Effector memory CD8-positive, alpha-beta T cell (primary cell): Measurements from ENCODE around the gene AGRP.

Source experiments
- ATAC-seq: fragments of 150-1000 bp; cut with Tn5 transposase; replicated peaks from 2 replicates; pipeline ENCODE4 v1.10.0; 2021; ENCODE audit warnings: mild to moderate bottlenecking, moderate library complexity
- DNase-seq, 3 experiments: peaks; one replicate each; pipeline ENCODE4 v3.0.0; 2021
- H3K27ac Mint-ChIP-seq, 2 donors: one replicate each; pipeline ENCODE4 v1.8.0; 2022; ENCODE audit warnings: mild to moderate bottlenecking in 2 of 2, mixed read lengths in 2 of 2, moderate library complexity in 2 of 2
- H3K27me3 Mint-ChIP-seq, 2 donors: one replicate each; pipeline ENCODE4 v1.8.0; 2022; ENCODE audit warnings: mixed read lengths in 2 of 2
- H3K36me3 Mint-ChIP-seq: one replicate; pipeline ENCODE4 v1.8.0; 2022; ENCODE audit warnings: mild to moderate bottlenecking, moderate library complexity, mixed read lengths; ENCODE audit not compliant: insufficient read depth
- H3K4me1 Mint-ChIP-seq, 2 donors: one replicate each; pipeline ENCODE4 v1.8.0; 2022; ENCODE audit warnings: low read depth in 2 of 2, mixed read lengths in 2 of 2
- H3K4me3 Mint-ChIP-seq, 2 donors: one replicate each; pipeline ENCODE4 v1.8.0; 2022; ENCODE audit warnings: mild to moderate bottlenecking in 2 of 2, mixed read lengths in 2 of 2, moderate library complexity in 2 of 2
- H3K9me3 Mint-ChIP-seq, 2 donors: one replicate each; pipeline ENCODE4 v1.8.0; 2022; ENCODE audit warnings: mixed read lengths in 2 of 2

AGRP gene

GRCh38 chr16:67464565-67464964, 18.8 kb downstream of the AGRP start:
- ATAC-seq (no peak), DNase-seq (no peak)
- peaks cover 16% of the 10 kb centered on the region for H3K36me3 Mint-ChIP-seq
- no peaks in the 10 kb centered on the region for H3K9me3 Mint-ChIP-seq
- H3K27ac Mint-ChIP-seq = no peak overlapping the region
- no peak overlapping the region for H3K4me3 Mint-ChIP-seq
- H3K4me1 Mint-ChIP-seq = peaks cover 36 to 46% of the 10 kb centered on the region in 2 donors
- H3K27me3 Mint-ChIP-seq = no peaks in the 10 kb centered on the region

DNA sequence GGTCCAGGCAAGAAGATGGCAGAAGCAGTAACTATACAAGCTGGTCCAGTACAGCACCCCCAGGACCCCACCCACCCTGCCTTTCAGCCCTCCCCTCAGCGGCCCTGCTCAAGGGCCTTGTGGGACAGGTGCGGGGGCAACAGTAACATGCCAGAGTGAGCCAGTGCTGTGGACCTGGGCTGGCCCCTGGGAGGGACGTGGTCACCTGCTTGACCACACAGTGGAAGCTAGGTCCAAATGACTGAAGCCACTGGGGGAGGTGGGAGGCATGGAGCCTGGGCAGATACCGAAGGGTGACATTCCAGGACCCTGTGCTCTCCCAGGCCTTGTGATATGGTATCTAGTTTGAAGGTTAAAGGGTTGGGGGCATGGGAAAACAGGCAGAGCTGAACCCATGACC, 19.7 kb downstream of the AGRP start:
- Mint-ChIP-seq H3K9me3 (no peaks in the 10 kb centered on the region), H3K4me1 (peaks cover 40 to 49% of the 10 kb centered on the region in 2 donors), H3K27me3 (no peaks in the 10 kb centered on the region), H3K36me3 (peaks cover 16% of the 10 kb centered on the region), H3K4me3 (no peak overlapping the region), H3K27ac (peak overlapping the region in 1 of 2 donors; percentile 73)
- DNase-seq (no peak), ATAC-seq (no peak)

- ATAC-seq (no peak), DNase-seq (no peak)
- H3K27ac Mint-ChIP-seq = peak overlapping the region; percentile 28 to 73
- no peaks in the 10 kb centered on the region for H3K9me3 Mint-ChIP-seq
- H3K36me3 Mint-ChIP-seq = peaks cover 21% of the 10 kb centered on the region
- H3K4me3 Mint-ChIP-seq = no peak overlapping the region
- H3K4me1 Mint-ChIP-seq = peaks cover 35 to 48% of the 10 kb centered on the region in 2 donors
- H3K27me3 Mint-ChIP-seq = no peaks in the 10 kb centered on the region
Observed at GRCh38 chr16:67463059-67463458, 20.3 kb downstream of the AGRP start.

GRCh38 chr16:67462279-67462655, 21.1 kb downstream of the AGRP start:
- no peaks in the 10 kb centered on the region for H3K9me3 Mint-ChIP-seq
- no peaks in the 10 kb centered on the region for H3K27me3 Mint-ChIP-seq
- peaks cover 28 to 43% of the 10 kb centered on the region in 2 donors for H3K4me1 Mint-ChIP-seq
- DNase-seq (no peak), ATAC-seq (no peak)
- H3K36me3 Mint-ChIP-seq = peaks cover 25% of the 10 kb centered on the region
- H3K27ac Mint-ChIP-seq = no peak overlapping the region
- H3K4me3 Mint-ChIP-seq = no peak overlapping the region

DNA sequence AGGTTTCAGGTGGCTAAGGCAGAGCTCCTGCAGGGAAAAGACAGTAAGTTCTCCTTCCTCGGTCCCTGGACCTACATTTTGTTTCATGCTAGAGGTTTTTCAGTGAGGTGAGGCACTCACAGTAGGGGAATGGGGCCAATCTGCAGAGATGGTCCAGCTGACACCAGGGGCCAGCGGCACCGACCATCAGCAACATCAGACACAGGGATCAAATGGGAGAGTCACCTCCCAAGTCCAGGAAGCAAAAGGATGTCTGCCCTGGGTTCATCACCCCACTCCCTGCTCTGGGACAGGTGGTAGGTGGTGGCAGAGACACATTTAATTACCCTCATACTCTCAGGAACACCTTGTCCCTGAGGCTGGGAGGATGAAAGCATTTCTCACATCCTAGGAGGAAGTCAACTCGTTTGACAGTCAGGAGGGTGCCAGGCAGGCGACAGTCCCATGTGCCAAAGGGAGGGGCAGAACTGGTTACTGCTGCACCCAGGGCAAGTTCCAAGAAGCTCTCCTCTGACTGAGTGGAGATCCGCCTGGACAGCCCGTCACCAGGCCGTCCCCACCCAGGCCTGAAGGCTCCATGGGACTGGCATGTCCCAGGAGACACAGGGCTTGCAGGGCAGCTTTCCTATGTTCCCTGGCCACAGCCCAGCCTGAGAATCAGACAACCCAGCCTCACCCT, 21.6 kb downstream of the AGRP start:
- H3K9me3 Mint-ChIP-seq = no peaks in the 10 kb centered on the region
- H3K36me3 Mint-ChIP-seq = peaks cover 28% of the 10 kb centered on the region
- peaks cover 28 to 44% of the 10 kb centered on the region in 2 donors for H3K4me1 Mint-ChIP-seq
- H3K4me3 Mint-ChIP-seq = peak overlapping the region in 1 of 2 donors; percentile 6
- DNase-seq (no peak), ATAC-seq (no peak)
- H3K27me3 Mint-ChIP-seq = no peaks in the 10 kb centered on the region
- no peak overlapping the region for H3K27ac Mint-ChIP-seq

- no peak for ATAC-seq
- H3K4me1 Mint-ChIP-seq = peaks cover 32 to 43% of the 10 kb centered on the region in 2 donors
- H3K27me3 Mint-ChIP-seq = no peaks in the 10 kb centered on the region
- H3K4me3 Mint-ChIP-seq = no peak overlapping the region
- DNase-seq = no peak
- H3K9me3 Mint-ChIP-seq = no peaks in the 10 kb centered on the region
- peak overlapping the region; percentile 41 to 58 for H3K27ac Mint-ChIP-seq
- H3K36me3 Mint-ChIP-seq = peaks cover 31% of the 10 kb centered on the region
Observed at GRCh38 chr16:67460961-67461360, 22.4 kb downstream of the AGRP start.

- no peak for DNase-seq
- H3K4me3 Mint-ChIP-seq = no peak overlapping the region
- peak overlapping the region; percentile 41 to 58 for H3K27ac Mint-ChIP-seq
- H3K9me3 Mint-ChIP-seq = no peaks in the 10 kb centered on the region
- ATAC-seq = no peak
- H3K27me3 Mint-ChIP-seq = no peaks in the 10 kb centered on the region
- peaks cover 29 to 39% of the 10 kb centered on the region in 2 donors for H3K4me1 Mint-ChIP-seq
- peaks cover 33% of the 10 kb centered on the region for H3K36me3 Mint-ChIP-seq
Observed at GRCh38 chr16:67460168-67460567, 23.2 kb downstream of the AGRP start.

DNA sequence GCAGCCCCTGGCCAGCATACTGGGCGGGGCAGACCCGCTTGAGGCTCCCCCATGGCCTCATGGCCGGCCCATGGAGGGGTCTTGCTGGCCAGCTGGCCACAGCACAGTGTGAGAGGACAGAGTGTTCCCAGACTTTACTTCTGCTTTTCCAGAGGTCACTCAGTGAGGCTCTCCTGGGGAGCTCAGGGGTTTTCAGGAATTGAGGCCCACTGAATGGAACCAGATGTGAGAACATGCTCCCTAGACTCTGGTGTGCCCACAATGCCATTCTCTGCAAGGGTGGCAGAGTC, 23.5 kb downstream of the AGRP start:
- ATAC-seq (no peak), DNase-seq (no peak)
- Mint-ChIP-seq H3K4me3 (no peak overlapping the region), H3K27ac (no peak overlapping the region), H3K27me3 (no peaks in the 10 kb centered on the region), H3K4me1 (peaks cover 29 to 42% of the 10 kb centered on the region in 2 donors), H3K36me3 (peaks cover 33% of the 10 kb centered on the region), H3K9me3 (no peaks in the 10 kb centered on the region)

DNA sequence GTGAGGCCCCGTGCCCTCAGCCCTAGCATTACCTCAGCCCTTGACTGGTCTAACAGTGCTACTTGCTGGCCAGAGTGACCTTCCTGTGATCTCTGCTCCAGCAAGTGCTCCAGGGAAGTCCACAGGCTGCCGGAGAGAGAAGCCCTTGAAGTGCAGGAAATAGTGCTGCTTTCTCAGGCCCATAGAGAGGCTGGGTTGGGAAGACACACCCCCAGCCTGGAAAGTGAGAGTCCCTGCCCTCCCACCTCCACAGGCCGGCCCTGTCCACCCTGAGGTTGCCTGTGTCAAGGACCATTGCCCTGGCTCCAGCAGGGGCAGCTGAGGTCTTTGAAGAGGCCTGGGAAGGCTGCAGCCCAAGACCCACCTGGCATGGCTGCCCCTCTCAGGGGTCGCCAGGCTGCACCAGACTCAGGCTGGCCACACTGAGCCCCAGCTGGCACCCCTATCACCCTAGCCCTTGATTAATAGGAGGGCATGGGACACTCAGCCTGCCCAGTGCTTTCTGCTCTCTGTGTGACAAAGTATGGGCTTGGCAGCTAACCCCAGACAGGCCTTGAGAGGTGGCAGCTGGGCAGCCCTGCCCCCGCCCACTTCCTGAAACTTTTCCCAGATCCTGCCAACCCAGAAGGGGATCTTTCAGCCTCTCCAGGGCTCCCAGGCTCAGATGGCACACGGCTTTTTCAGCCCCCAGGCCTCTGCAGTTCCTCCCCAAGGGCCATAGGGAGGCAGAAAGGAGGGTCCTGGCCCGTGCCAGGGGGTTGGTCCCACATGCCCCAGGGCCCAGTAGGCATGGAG, 24.1 kb downstream of the AGRP start:
- Mint-ChIP-seq H3K27ac (peak overlapping the region; percentile 39 to 92), H3K27me3 (no peaks in the 10 kb centered on the region), H3K4me1 (peaks cover 30 to 45% of the 10 kb centered on the region in 2 donors), H3K9me3 (no peaks in the 10 kb centered on the region), H3K36me3 (peaks cover 36% of the 10 kb centered on the region), H3K4me3 (no peak overlapping the region)
- DNase-seq (no peak), ATAC-seq (no peak)

DNA sequence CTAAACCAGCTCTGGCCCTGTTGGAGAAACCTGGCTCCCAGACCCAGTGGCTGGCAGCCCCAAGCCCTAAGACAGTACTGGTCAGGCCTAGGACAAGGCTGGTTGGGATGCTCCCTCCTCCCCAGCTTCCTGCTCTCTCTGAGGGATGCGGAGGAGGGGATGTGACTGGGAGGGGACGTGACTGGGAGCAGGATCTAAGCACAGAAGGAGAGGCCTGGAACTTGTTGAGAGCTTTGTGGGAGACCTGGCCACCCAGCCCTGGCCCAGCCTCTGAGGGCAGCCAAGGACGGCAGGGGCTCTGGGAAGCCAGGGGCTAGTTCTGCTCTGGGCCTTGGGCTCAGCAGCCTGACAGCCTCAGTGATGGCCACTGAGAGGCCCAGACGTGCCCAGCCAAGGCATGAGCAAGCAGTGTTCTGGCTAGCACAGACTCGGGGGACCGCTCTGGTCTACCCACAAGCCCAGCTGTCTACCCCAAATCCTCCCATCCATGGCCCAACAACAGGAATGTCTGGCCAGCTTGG, 25.2 kb downstream of the AGRP start:
- H3K9me3 Mint-ChIP-seq = no peaks in the 10 kb centered on the region
- H3K27ac Mint-ChIP-seq = peak overlapping the region; percentile 39 to 92
- H3K4me3 Mint-ChIP-seq = no peak overlapping the region
- ATAC-seq = no peak
- peaks cover 32 to 48% of the 10 kb centered on the region in 2 donors for H3K4me1 Mint-ChIP-seq
- H3K27me3 Mint-ChIP-seq = no peaks in the 10 kb centered on the region
- DNase-seq = no peak
- H3K36me3 Mint-ChIP-seq = peaks cover 39% of the 10 kb centered on the region

DNA sequence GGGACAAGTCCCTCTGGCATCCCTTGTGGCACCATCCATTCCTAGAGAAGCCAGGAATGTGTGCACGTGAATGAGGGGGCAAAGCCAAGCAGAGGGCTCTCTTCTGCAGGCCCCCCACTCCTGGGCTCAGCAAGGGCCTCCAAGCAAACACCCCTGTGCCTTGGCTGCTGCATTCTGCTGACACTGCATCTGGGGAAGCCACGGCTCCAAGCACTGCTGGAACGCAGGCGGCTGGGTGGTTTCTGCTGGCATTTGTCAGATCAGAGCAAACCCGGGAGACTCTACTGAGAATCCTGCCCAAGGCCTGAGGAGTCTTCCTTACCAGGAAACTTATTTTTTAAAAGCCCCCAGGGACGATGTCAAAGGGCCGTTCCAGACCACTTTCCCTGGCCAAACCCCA, 25.7 kb downstream of the AGRP start:
- DNase-seq (no peak), ATAC-seq (no peak)
- Mint-ChIP-seq H3K4me3 (no peak overlapping the region), H3K27ac (peak overlapping the region; percentile 50 to 92), H3K9me3 (no peaks in the 10 kb centered on the region), H3K4me1 (peaks cover 31 to 49% of the 10 kb centered on the region in 2 donors), H3K36me3 (peaks cover 40% of the 10 kb centered on the region), H3K27me3 (no peaks in the 10 kb centered on the region)

DNA sequence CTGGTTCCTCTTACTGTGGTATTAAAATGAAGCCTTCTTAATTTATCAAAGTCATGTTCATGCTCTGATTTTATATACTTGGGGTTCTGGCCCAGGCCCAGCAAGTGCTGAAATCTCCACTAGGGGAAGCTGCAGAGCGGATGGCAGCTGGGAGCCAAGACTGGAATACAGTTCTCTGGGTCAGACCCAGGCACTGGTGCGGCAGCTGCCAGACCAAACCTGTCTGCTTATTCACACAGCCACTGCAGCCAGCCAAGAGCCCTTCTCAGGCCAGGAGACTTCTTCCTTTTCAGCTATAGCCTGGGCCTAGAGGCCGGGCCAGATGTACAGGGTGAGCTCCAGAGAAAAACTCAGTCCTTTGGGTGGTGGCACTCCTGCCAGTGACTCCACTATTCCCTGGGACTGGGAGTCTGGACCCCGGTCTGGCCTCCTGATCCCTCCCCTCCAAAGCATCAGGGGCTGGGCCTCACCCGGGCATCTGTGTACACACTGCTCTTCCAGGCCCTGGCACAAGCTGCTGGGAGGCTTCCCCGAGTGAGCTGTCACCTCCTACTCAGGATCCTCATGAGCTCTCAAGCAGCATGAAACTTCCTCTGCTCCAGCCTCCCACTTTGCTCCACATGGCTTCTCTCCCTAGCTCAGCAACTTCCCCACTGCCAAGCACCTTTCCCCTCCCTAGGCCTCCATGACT, 26.8 kb downstream of the AGRP start:
- Mint-ChIP-seq H3K27me3 (no peaks in the 10 kb centered on the region), H3K4me1 (peaks cover 30 to 45% of the 10 kb centered on the region in 2 donors), H3K4me3 (no peak overlapping the region), H3K9me3 (no peaks in the 10 kb centered on the region), H3K27ac (peak overlapping the region; percentile 50 to 92), H3K36me3 (peaks cover 40% of the 10 kb centered on the region)
- no peak for DNase-seq
- no peak for ATAC-seq

GRCh38 chr16:67454852-67455251, 28.5 kb downstream of the AGRP start:
- H3K4me3 Mint-ChIP-seq = no peak overlapping the region
- peaks cover 36% of the 10 kb centered on the region for H3K36me3 Mint-ChIP-seq
- ATAC-seq (no peak), DNase-seq (no peak)
- peaks cover 37 to 43% of the 10 kb centered on the region in 2 donors for H3K4me1 Mint-ChIP-seq
- H3K27me3 Mint-ChIP-seq = no peaks in the 10 kb centered on the region
- no peaks in the 10 kb centered on the region for H3K9me3 Mint-ChIP-seq
- H3K27ac Mint-ChIP-seq = peak overlapping the region; percentile 59 to 77
